ENCODE results near the gene HTT-AS. TPM values are rescaled to one million over a fixed set of nuclear protein-coding genes. Genes with fewer than 3 reads are reported as not detected.
"Not testable (repeated sequence)": the region's sequence is repeated elsewhere in the genome, so short reads cannot be mapped to it uniquely, and the experiment has no call there.

HTT-AS gene
- total RNA-seq, 2 donors from 2014 or later, result not detected

DNA sequence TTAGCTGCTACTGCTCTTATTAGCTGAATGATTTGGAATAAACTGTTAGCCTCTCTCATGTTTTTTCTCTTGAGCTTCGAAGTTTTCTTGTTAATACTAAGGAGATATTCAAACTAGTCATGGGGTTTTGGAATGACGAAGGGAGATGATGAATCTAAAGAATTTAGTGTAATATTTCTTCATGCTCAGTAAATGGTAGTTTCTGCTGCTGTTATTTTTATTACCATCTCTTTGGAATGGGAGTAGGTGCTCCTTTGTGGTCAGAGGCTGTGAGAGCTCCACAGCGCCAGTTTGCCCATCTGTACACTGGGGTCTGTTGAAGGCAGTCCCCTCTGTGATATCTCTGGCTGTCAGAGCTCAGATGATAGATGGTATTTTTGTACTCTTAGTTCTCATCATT lies 33.9 kb upstream of the HTT-AS start:
- Mint-ChIP-seq H3K4me1 (ENCODE audit: low read depth) (peaks cover 11% of the 10 kb centered on the region), H3K36me3 (ENCODE audit: insufficient read depth in 2 of 2) (peaks cover 2 to 36% of the 10 kb centered on the region in 2 donors), H3K27me3 (ENCODE audit: low read depth) (no peaks in the 10 kb centered on the region), H3K4me3 (no peak overlapping the region), H3K27ac (no peak overlapping the region), H3K9me3 (no peaks in the 10 kb centered on the region)
- ATAC-seq (replicated peaks in 1 of 2) (no peak), DNase-seq (no peak)

DNA sequence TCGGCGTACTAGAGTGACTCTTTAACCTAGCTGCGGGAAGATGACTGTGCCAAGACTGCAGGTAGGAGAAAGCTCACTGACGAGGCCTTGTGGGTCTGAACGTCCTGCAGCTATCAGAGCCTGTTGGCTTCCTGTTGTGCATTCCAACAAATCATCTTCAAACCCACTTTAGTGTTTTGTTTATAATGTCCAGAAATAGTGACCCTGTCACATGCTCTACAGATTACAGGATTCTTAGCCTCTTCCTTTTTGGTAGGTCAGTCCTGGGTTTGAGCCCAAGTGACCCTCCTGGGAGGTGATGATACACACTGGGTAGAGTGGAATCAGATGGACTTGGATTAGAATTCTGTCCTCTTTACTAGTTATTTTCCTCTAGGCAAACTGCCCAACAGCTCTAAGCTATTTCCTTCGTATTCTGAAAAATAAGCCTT lies 33.4 kb upstream of the HTT-AS start:
- Mint-ChIP-seq H3K4me3 (no peak overlapping the region), H3K9me3 (no peaks in the 10 kb centered on the region), H3K4me1 (ENCODE audit: low read depth) (peaks cover 11% of the 10 kb centered on the region), H3K27me3 (ENCODE audit: low read depth) (no peaks in the 10 kb centered on the region), H3K36me3 (ENCODE audit: insufficient read depth in 2 of 2) (peaks cover 2 to 33% of the 10 kb centered on the region in 2 donors), H3K27ac (no peak overlapping the region)
- DNase-seq (no peak), ATAC-seq (replicated peaks in 1 of 2) (no peak)

GRCh38 chr4:3107271-3107670 lies 32.9 kb upstream of the HTT-AS start:
- peak overlapping the region; percentile 32 for H3K27ac Mint-ChIP-seq
- no peak overlapping the region for H3K4me3 Mint-ChIP-seq
- H3K4me1 Mint-ChIP-seq (ENCODE audit: low read depth), result peaks cover 11% of the 10 kb centered on the region
- H3K9me3 Mint-ChIP-seq, result no peaks in the 10 kb centered on the region
- ATAC-seq (replicated peaks in 1 of 2) (no peak), DNase-seq (no peak)
- H3K27me3 Mint-ChIP-seq (ENCODE audit: low read depth), result no peaks in the 10 kb centered on the region
- H3K36me3 Mint-ChIP-seq (ENCODE audit: insufficient read depth in 2 of 2), result peaks cover 2 to 31% of the 10 kb centered on the region in 2 donors

DNA sequence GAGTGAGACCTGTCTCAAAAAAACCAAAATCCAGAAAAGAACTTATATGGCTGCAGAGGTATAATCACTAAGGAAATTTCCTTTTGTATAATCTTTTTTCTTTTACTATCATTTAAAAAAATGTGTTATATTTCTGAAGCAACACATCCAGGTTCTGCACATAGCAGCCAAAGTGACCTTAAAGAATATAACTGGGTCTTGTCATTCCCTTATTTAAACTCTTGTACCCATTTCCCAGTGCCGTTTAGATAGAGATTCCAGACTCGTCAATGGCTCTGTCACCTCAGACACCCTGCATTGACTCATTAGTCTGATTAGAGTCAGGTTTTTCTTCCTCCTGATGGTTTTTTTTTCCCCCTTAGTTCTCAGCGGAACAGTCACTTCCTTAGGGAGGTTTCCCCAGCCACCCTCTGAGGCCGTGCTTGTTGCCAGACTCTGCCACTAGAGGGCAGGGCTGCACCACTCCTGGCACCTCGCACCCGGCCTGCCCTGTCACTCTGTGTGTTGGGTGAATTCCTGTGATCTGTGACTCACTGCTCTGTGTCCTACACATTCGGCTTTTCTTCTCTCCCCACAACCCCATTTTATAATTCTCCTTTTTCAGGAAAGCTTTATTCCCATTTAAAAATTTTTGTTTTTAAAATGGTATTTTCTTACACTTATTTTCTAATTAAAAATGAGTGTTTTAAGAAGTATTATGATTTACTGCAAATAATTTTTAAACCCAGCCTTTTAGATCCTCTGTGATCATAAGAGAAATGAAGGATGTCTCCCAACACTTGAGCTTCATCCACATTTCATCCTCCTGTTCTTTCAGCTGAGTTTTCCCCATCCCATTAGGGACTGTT lies 32.2 kb upstream of the HTT-AS start:
- ATAC-seq (replicated peaks in 1 of 2) (peak; percentile 100), DNase-seq (peak; percentile 88 to 93)
- H3K4me1 Mint-ChIP-seq (ENCODE audit: low read depth), result peaks cover 11% of the 10 kb centered on the region
- H3K4me3 Mint-ChIP-seq, result no peak overlapping the region
- no peaks in the 10 kb centered on the region for H3K27me3 Mint-ChIP-seq (ENCODE audit: low read depth)
- H3K9me3 Mint-ChIP-seq, result no peaks in the 10 kb centered on the region
- peak overlapping the region; percentile 32 for H3K27ac Mint-ChIP-seq
- H3K36me3 Mint-ChIP-seq (ENCODE audit: insufficient read depth in 2 of 2), result peaks cover 2 to 32% of the 10 kb centered on the region in 2 donors

GRCh38 chr4:3098346-3098745 lies 24.0 kb upstream of the HTT-AS start:
- H3K4me1 Mint-ChIP-seq (ENCODE audit: low read depth), result no peaks in the 10 kb centered on the region
- H3K27me3 Mint-ChIP-seq (ENCODE audit: low read depth), result no peaks in the 10 kb centered on the region
- no peaks in the 10 kb centered on the region for H3K9me3 Mint-ChIP-seq
- ATAC-seq (replicated peaks in 1 of 2) (no peak), DNase-seq (no peak)
- no peak overlapping the region for H3K4me3 Mint-ChIP-seq
- H3K36me3 Mint-ChIP-seq (ENCODE audit: insufficient read depth in 2 of 2), result peaks cover 5 to 15% of the 10 kb centered on the region in 2 donors
- peak overlapping the region; percentile 25 for H3K27ac Mint-ChIP-seq

DNA sequence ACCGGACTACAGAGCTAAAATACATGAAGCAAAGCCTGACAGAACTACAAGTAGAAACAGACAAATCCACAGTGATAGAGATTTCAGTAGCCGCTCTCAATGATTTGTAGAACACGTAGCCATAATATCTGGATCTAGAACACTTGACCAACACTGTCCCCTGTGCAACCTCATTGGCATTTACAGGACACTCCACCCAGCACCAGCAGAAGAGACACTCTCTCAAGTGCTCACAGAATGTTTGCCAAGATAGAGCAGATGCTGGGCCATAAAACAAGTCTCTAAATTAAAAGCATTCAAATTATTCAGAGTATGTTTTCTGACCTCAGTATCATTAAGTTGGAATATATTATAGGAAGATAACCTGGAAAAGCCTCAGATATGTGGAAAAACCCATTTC lies 21.9 kb upstream of the HTT-AS start:
- ATAC-seq (replicated peaks in 1 of 2), result no peak
- H3K36me3 Mint-ChIP-seq (ENCODE audit: insufficient read depth in 2 of 2), result peaks cover 8 to 19% of the 10 kb centered on the region in 2 donors
- no peaks in the 10 kb centered on the region for H3K27me3 Mint-ChIP-seq (ENCODE audit: low read depth)
- H3K9me3 Mint-ChIP-seq, result no peaks in the 10 kb centered on the region
- peaks cover 4% of the 10 kb centered on the region for H3K4me1 Mint-ChIP-seq (ENCODE audit: low read depth)
- peak overlapping the region; percentile 34 for H3K27ac Mint-ChIP-seq
- no peak for DNase-seq
- no peak overlapping the region for H3K4me3 Mint-ChIP-seq

DNA sequence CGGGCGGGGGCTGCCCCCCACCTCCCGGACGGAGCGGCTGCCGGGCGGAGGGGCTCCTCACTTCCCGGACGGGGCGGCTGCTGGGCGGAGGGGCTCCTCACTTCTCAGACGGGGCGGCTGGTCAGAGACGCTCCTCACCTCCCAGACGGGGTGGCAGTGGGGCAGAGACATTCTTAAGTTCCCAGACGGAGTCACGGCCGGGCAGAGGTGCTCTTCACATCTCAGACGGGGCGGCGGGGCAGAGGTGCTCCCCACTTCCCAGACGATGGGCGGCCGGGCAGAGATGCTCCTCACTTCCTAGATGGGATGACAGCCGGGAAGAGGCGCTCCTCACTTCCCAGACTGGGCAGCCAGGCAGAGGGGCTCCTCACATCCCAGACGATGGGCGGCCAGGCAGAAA lies 20.4 kb upstream of the HTT-AS start:
- peaks cover 7 to 19% of the 10 kb centered on the region in 2 donors for H3K36me3 Mint-ChIP-seq (ENCODE audit: insufficient read depth in 2 of 2)
- H3K4me3 Mint-ChIP-seq; H3K27me3 Mint-ChIP-seq (ENCODE audit: low read depth); H3K4me1 Mint-ChIP-seq (ENCODE audit: low read depth); DNase-seq; ATAC-seq (replicated peaks in 1 of 2); H3K27ac Mint-ChIP-seq; H3K9me3 Mint-ChIP-seq: not testable (repeated sequence)

- H3K9me3 Mint-ChIP-seq, result no peaks in the 10 kb centered on the region
- peaks cover 10 to 26% of the 10 kb centered on the region in 2 donors for H3K36me3 Mint-ChIP-seq (ENCODE audit: insufficient read depth in 2 of 2)
Measured at GRCh38 chr4:3091464-3091863, 17.1 kb upstream of the HTT-AS start.

DNA sequence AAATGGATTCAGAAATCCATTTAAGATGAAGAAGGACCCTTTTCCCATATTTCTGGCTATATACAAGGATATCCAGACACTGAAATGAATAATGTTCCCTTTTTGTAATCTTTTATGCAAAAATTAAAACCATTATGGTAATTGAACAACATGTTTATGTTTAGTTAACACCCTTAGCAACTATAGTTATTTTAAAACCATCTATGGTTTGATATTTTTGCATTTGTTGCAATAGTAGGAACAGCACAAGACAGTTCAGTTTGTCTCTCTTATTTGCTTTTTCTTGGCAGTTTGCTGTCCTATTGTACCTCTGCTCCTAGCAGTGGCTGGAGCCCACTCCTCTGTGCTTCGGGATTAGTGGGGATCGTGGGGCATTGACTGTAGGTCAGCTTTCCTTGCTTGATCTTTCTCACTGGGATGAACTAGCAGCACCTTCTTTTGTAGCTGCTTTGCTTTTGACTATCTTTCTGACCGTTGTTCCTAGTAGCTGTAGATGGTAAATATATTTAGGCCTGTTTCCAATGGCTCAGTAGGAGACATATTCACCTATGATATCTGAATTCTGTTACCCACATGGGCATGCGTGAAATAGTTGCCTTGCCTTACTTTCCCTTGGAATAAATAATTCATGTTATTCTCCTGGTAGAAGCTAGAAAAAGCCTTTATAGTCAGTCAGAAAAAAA lies 12.9 kb upstream of the HTT-AS start:
- Mint-ChIP-seq H3K27me3 (ENCODE audit: low read depth) (no peaks in the 10 kb centered on the region), H3K36me3 (ENCODE audit: insufficient read depth in 2 of 2) (peaks cover 9 to 24% of the 10 kb centered on the region in 2 donors), H3K9me3 (peaks cover 2% of the 10 kb centered on the region in 2 donors), H3K4me3 (peak overlapping the region in 1 of 2 donors; percentile 34), H3K4me1 (ENCODE audit: low read depth) (peaks cover 62% of the 10 kb centered on the region), H3K27ac (peak overlapping the region; percentile 58)
- no peak for DNase-seq
- no peak for ATAC-seq (replicated peaks in 1 of 2)

More at GRCh38 chr4:3091464-3091863, 17.1 kb upstream of the HTT-AS start:
- H3K4me1 Mint-ChIP-seq (ENCODE audit: low read depth), result peaks cover 23% of the 10 kb centered on the region
- no peak overlapping the region for H3K27ac Mint-ChIP-seq
- no peak for DNase-seq
- no peaks in the 10 kb centered on the region for H3K27me3 Mint-ChIP-seq (ENCODE audit: low read depth)
- no peak overlapping the region for H3K4me3 Mint-ChIP-seq
- ATAC-seq (replicated peaks in 1 of 2), result peak in 1 of 2 donors; percentile 35

DNA sequence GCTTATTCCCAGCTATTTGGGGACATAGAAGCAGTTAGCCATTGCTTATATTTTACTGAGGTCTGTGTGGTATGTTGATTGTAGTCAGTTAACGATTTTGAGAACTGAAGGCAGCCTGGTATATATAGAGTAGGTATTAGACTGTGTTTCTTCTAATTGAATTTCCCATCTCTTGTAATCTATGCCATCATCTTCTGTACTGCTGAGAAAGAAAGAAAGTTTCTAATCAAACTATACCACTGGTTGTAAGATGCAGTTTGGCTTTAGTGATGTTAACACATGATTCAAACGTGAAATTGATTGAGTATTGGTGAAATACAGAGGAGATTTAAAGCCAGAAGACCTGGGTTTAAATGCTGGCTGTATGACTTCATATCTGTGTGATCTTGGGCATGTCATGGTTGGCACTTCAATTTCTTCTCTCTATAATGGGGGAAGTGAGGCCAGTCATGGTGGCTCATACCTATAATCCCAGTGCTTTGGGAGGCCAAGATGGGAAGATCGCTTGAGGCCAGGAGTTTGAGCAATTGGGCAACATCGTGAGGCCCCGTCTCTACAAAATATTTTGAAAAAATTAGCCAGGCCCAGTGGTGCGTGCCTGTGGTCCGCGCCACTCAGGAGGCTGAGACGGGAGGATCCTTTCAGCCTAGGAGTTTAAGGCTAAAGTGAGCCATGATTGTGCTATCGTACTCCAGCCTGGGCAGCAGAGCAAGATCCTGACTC lies 11.8 kb upstream of the HTT-AS start:
- H3K27ac Mint-ChIP-seq, result peak overlapping the region; percentile 92
- peak overlapping the region; percentile 61 to 64 for H3K4me3 Mint-ChIP-seq
- peak; percentile 61 to 62 for ATAC-seq (replicated peaks in 1 of 2)
- peaks cover 65% of the 10 kb centered on the region for H3K4me1 Mint-ChIP-seq (ENCODE audit: low read depth)
- peaks cover 9 to 24% of the 10 kb centered on the region in 2 donors for H3K36me3 Mint-ChIP-seq (ENCODE audit: insufficient read depth in 2 of 2)
- peaks cover 2% of the 10 kb centered on the region in 2 donors for H3K9me3 Mint-ChIP-seq
- DNase-seq, result no peak
- H3K27me3 Mint-ChIP-seq (ENCODE audit: low read depth), result no peaks in the 10 kb centered on the region

DNA sequence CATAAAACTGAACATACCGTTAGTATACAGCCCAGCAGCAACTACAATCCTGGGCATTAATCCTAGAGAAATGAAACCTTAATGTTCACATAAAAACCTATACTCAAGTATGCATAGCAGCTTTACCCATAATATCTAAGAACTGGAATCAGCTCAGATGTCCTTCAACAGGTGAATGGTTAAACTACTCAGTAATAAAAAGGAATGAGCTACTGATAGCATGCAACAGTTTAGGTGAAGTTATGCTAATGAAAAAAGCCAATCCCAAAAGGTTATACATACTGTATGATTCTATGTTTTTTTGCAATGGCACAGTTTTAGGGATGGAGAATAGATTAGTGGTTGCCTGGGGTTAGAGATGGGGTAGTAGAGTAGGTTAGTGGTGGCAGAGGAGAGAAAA lies 9.4 kb upstream of the HTT-AS start:
- Mint-ChIP-seq H3K4me1 (ENCODE audit: low read depth) (peaks cover 81% of the 10 kb centered on the region), H3K27me3 (ENCODE audit: low read depth) (no peaks in the 10 kb centered on the region), H3K9me3 (peaks cover 2% of the 10 kb centered on the region in 2 donors), H3K4me3 (peak overlapping the region; percentile 54 to 59), H3K27ac (peak overlapping the region; percentile 48), H3K36me3 (ENCODE audit: insufficient read depth in 2 of 2) (peaks cover 9 to 25% of the 10 kb centered on the region in 2 donors)
- no peak for ATAC-seq (replicated peaks in 1 of 2)
- DNase-seq, result no peak

- ATAC-seq (replicated peaks in 1 of 2) (no peak), DNase-seq (no peak)
- Mint-ChIP-seq H3K4me1 (ENCODE audit: low read depth) (peaks cover 86% of the 10 kb centered on the region), H3K27ac (peak overlapping the region; percentile 3), H3K36me3 (ENCODE audit: insufficient read depth in 2 of 2) (peaks cover 8 to 20% of the 10 kb centered on the region in 2 donors), H3K4me3 (peak overlapping the region; percentile 2 to 6), H3K27me3 (ENCODE audit: low read depth) (no peaks in the 10 kb centered on the region), H3K9me3 (peaks cover 2% of the 10 kb centered on the region in 2 donors)
Measured at GRCh38 chr4:3082925-3083515, 8.7 kb upstream of the HTT-AS start.

Measured in activated T-cell treated with anti-CD3 and anti-CD28 coated beads, Interleukin-2, amount 50 U/mL, for 72 hours (primary cell).